CD8-positive, alpha-beta memory T cell (primary cell): ENCODE measurements around the gene SMIM20. TPM values are rescaled to one million over a fixed set of nuclear protein-coding genes. Genes with fewer than 3 reads are reported as not detected.
"Not testable (repeated sequence)": the region's sequence is repeated elsewhere in the genome, so short reads cannot be mapped to it uniquely, and the experiment has no call there.

Experiments
- CTCF ChIA-PET: fragments of 350-600 bp; sonication (Branson Sonifier 250); formaldehyde crosslinking; loops from one replicate; lab custom pipeline; 2021; ENCODE audit warnings: antibody characterized with exemption; lab: Charles Lee
- POLR2A ChIA-PET: fragments of 350-600 bp; sonication (Branson Sonifier 250); formaldehyde crosslinking; loops from one replicate; lab custom pipeline; 2021; ENCODE audit warnings: antibody characterized with exemption; lab: Charles Lee
- DNase-seq, 5 donors: peaks; one replicate each; pipeline versions ENCODE4 v3.0.0 to v3.0.0-alpha.2; 2020 to 2022; ENCODE audit warnings: mixed read lengths in 1 of 5
- H3K27ac ChIP-seq: one replicate; pipeline ENCODE4 v1.7.0; 2013; ENCODE audit warnings: low read depth, mild to moderate bottlenecking, low read length, moderate library complexity
- H3K27me3 ChIP-seq: 2 replicates; pipeline ENCODE4 v1.7.0; 2013; ENCODE audit warnings: low read length, mild to moderate bottlenecking; ENCODE audit not compliant: insufficient read depth, poor library complexity, severe bottlenecking
- H3K36me3 ChIP-seq: 2 replicates; pipeline ENCODE4 v1.7.0; 2013; ENCODE audit warnings: mild to moderate bottlenecking, low read length, moderate library complexity; ENCODE audit not compliant: insufficient read depth
- H3K4me1 ChIP-seq: 2 replicates; pipeline ENCODE4 v1.7.0; 2013; ENCODE audit warnings: mild to moderate bottlenecking, low read length, moderate library complexity; ENCODE audit not compliant: insufficient read depth
- H3K4me3 ChIP-seq: 2 replicates; pipeline ENCODE4 v1.7.0; 2013; ENCODE audit warnings: mild to moderate bottlenecking, low read length
- H3K9me3 ChIP-seq: 2 replicates; pipeline ENCODE4 v1.7.0; 2013; ENCODE audit warnings: mild to moderate bottlenecking, low read length
- H3K27ac Mint-ChIP-seq, 8 donors: one replicate each; pipeline ENCODE4 v1.8.0; 2020 to 2021; ENCODE audit warnings: mixed read lengths in 8 of 8, mild to moderate bottlenecking in 6 of 8, inconsistent platforms in 3 of 8, moderate library complexity in 3 of 8
- H3K27me3 Mint-ChIP-seq, 2 donors: one replicate each; pipeline ENCODE4 v1.8.0; 2020 to 2021; ENCODE audit warnings: mixed read lengths in 2 of 2, mild to moderate bottlenecking in 1 of 2, moderate library complexity in 1 of 2
- H3K36me3 Mint-ChIP-seq, 3 donors: one replicate each; pipeline ENCODE4 v1.8.0; 2020 to 2021; ENCODE audit warnings: mixed read lengths in 3 of 3, inconsistent platforms in 1 of 3, mild to moderate bottlenecking in 1 of 3
- H3K4me1 Mint-ChIP-seq, 3 donors: one replicate each; pipeline ENCODE4 v1.8.0; 2020 to 2021; ENCODE audit warnings: mixed read lengths in 3 of 3, inconsistent platforms in 1 of 3, mild to moderate bottlenecking in 1 of 3
- H3K4me3 Mint-ChIP-seq, 7 donors: one replicate each; pipeline ENCODE4 v1.8.0; 2020 to 2021; ENCODE audit warnings: mixed read lengths in 7 of 7, mild to moderate bottlenecking in 6 of 7, moderate library complexity in 4 of 7, inconsistent platforms in 2 of 7
- H3K9me3 Mint-ChIP-seq, 5 donors: one replicate each; pipeline ENCODE4 v1.8.0; 2020 to 2022; ENCODE audit warnings: mixed read lengths in 5 of 5, mild to moderate bottlenecking in 3 of 5, moderate library complexity in 2 of 5, inconsistent platforms in 1 of 5
- polyA plus RNA-seq: library from polyadenylated mRNA; unstranded; fragments of 300-500 nt; fragmentation: Illumina TruSeq; gene quantifications from one replicate; pipeline ENCODE4 v1.2.3, GENCODE V29; 2021
- total RNA-seq, 2 experiments: library from RNA; stranded (reverse); gene quantifications; one replicate each; pipeline ENCODE4 v1.2.3, GENCODE V29; 2021

Gene SMIM20
- total RNA-seq (10 to 100 TPM; 25.1 to 28.5 TPM), polyA plus RNA-seq (47.3 TPM)

DNA sequence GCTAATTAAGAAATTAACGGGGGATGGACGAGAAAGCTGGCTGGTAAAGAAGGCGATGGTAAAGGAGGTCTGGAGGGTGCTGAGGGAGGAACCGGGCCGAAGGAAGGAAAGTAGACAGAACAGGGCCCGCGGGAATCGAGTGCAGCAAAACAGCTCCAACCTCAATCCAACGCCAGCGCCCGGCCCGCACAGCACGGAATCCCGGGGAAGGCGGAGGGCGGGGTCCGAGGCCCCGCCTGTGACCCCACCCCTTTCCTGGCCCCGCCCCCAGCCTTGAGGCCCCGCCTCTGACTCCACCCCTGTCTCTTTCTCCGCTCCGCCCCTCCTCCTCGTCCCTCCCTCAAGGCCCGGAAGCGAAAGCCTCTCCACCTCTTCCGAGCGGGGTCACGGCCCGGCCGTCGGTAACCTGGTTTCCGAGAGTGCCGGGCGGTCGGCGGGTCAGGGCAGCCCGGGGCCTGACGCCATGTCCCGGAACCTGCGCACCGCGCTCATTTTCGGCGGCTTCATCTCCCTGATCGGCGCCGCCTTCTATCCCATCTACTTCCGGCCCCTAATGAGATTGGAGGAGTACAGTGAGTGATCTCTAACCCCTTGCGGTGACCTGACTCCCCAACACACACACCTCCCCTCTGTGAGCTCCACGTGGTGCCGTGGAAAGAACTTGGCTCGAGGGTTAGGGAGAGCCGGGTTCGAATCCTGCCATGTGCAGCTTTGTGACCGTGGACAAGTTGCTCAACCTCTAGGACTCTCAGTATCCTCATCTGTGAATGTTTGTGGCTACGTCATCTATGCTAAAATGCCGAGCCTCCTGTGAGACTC lies at the start of gene SMIM20:
TSS of gene SMIM20 (plus strand) at position 370 of the 819 bp plus-strand sequence. CDS start at position 464, 94 bp downstream.
- Mint-ChIP-seq H3K36me3 (peaks cover 0 to 11% (median 0%) of the 10 kb centered on the region in 3 donors), H3K9me3 (no peaks in the 10 kb centered on the region), H3K4me1 (peaks cover 18 to 30% (median 21%) of the 10 kb centered on the region in 3 donors), H3K4me3 (peak within 1 kb of the TSS; percentile 93 to 99 (median 97)), H3K27me3 (no peaks in the 10 kb centered on the region), H3K27ac (peak within 1 kb of the TSS; percentile 93 to 99 (median 97))
- ChIA-PET POLR2A (interaction anchor here (0.5 to 2.3 kb wide), 11 partner anchors 9 to 948 kb away, joined by 3 to 22 read pairs (median 4); partner anchors contain the start of genes STIM2 and TBC1D19), CTCF (interaction anchor here (0.7 to 3.4 kb wide), 4 partner anchors 52 to 59 kb away, joined by 3 to 11 read pairs (median 4); no protein-coding TSS in a partner anchor)
- H3K36me3 ChIP-seq = no peaks in the 10 kb centered on the region
- peaks cover 19% of the 10 kb centered on the region for H3K4me1 ChIP-seq
- H3K9me3 ChIP-seq = no peaks in the 10 kb centered on the region
- H3K27ac ChIP-seq = peak within 1 kb of the TSS; percentile 92
- peak within 1 kb of the TSS; percentile 84 for H3K4me3 ChIP-seq
- DNase-seq = peak; percentile 84 to 93 (median 89)
- no peaks in the 10 kb centered on the region for H3K27me3 ChIP-seq

DNA sequence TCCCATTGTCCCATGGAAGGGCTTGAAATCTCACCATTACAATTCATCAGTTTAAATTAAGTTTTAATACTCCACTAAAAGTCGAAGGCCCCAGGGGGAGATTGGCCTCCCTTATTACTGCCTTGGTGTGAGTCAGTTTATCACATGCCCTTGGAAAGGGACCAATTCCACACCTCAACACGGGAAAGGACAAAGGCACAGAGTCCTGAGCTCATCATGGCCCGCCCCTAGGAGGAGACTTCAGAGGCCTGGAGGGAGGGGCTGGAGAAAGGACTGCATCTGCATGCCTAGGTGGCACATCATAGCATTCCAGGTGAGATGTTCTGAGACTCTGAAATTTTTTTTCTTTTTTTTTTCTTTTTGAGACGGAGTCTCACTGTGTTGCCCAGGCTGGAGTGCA lies 48.4 kb upstream of the SMIM20 start:
- Histone ChIP-seq H3K27ac (no peak overlapping the region), H3K27me3 (no peaks in the 10 kb centered on the region), H3K36me3 (no peaks in the 10 kb centered on the region), H3K9me3 (no peaks in the 10 kb centered on the region), H3K4me1 (peaks cover 13% of the 10 kb centered on the region), H3K4me3 (no peak overlapping the region)
- ChIA-PET CTCF (no interaction called here), POLR2A (no interaction called here)
- no peaks in the 10 kb centered on the region for H3K9me3 Mint-ChIP-seq
- peak overlapping the region in 5 of 8 donors; percentile 12 to 73 (median 17) for H3K27ac Mint-ChIP-seq
- H3K27me3 Mint-ChIP-seq = no peaks in the 10 kb centered on the region
- H3K4me1 Mint-ChIP-seq = peaks cover 15 to 19% (median 16%) of the 10 kb centered on the region in 3 donors
- peaks cover 0 to 6% (median 0%) of the 10 kb centered on the region in 3 donors for H3K36me3 Mint-ChIP-seq
- peak overlapping the region in 5 of 7 donors; percentile 27 to 86 (median 47) for H3K4me3 Mint-ChIP-seq
- DNase-seq = no peak

GRCh38 chr4:25866401-25866800 lies 47.6 kb upstream of the SMIM20 start:
- POLR2A ChIA-PET, H3K4me1 ChIP-seq, H3K36me3 ChIP-seq, H3K9me3 ChIP-seq, DNase-seq, CTCF ChIA-PET, H3K9me3 Mint-ChIP-seq, H3K27me3 ChIP-seq, H3K27ac ChIP-seq, H3K27me3 Mint-ChIP-seq, H3K4me3 ChIP-seq, H3K36me3 Mint-ChIP-seq: not testable (repeated sequence)
- peak overlapping the region in 1 of 7 donors; percentile 78 for H3K4me3 Mint-ChIP-seq
- H3K27ac Mint-ChIP-seq = peak overlapping the region in 3 of 8 donors; percentile 45 to 72 (median 47)
- peaks cover 7 to 11% (median 8%) of the 10 kb centered on the region in 3 donors for H3K4me1 Mint-ChIP-seq

GRCh38 chr4:25867781-25868294 lies 46.2 kb upstream of the SMIM20 start:
- H3K4me3 Mint-ChIP-seq = peak overlapping the region in 2 of 7 donors; percentile 1 to 78
- peaks cover 0 to 5% (median 0%) of the 10 kb centered on the region in 3 donors for H3K4me1 Mint-ChIP-seq
- H3K36me3 Mint-ChIP-seq = peaks cover 0 to 2% (median 0%) of the 10 kb centered on the region in 3 donors
- Histone ChIP-seq H3K9me3 (no peaks in the 10 kb centered on the region), H3K27me3 (no peaks in the 10 kb centered on the region), H3K4me3 (no peak overlapping the region), H3K36me3 (no peaks in the 10 kb centered on the region), H3K27ac (no peak overlapping the region), H3K4me1 (no peaks in the 10 kb centered on the region)
- ChIA-PET POLR2A (no interaction called here), CTCF (interaction anchor here (1.3 kb wide), 1 partner anchor 9 kb away, joined by 3 read pairs; no protein-coding TSS in a partner anchor)
- no peak overlapping the region for H3K27ac Mint-ChIP-seq
- no peaks in the 10 kb centered on the region for H3K9me3 Mint-ChIP-seq
- DNase-seq = no peak
- peaks cover 0 to 2% of the 10 kb centered on the region in 2 donors for H3K27me3 Mint-ChIP-seq

- Histone ChIP-seq H3K9me3 (no peaks in the 10 kb centered on the region), H3K36me3 (no peaks in the 10 kb centered on the region), H3K27ac (no peak overlapping the region), H3K4me3 (no peak overlapping the region), H3K27me3 (no peaks in the 10 kb centered on the region), H3K4me1 (no peaks in the 10 kb centered on the region)
- H3K27ac Mint-ChIP-seq = no peak overlapping the region
- H3K36me3 Mint-ChIP-seq = no peaks in the 10 kb centered on the region
- no peaks in the 10 kb centered on the region for H3K9me3 Mint-ChIP-seq
- DNase-seq = no peak
- peaks cover 0 to 2% of the 10 kb centered on the region in 2 donors for H3K27me3 Mint-ChIP-seq
- no peak overlapping the region for H3K4me3 Mint-ChIP-seq
- CTCF ChIA-PET = interaction anchor here (1.1 kb wide), 1 partner anchor 10 kb away, joined by 5 read pairs; no protein-coding TSS in a partner anchor
- POLR2A ChIA-PET = no interaction called here
- H3K4me1 Mint-ChIP-seq = peaks cover 0 to under 1% (median 0%) of the 10 kb centered on the region in 3 donors
Observed at GRCh38 chr4:25870081-25870480, 43.9 kb upstream of the SMIM20 start.

DNA sequence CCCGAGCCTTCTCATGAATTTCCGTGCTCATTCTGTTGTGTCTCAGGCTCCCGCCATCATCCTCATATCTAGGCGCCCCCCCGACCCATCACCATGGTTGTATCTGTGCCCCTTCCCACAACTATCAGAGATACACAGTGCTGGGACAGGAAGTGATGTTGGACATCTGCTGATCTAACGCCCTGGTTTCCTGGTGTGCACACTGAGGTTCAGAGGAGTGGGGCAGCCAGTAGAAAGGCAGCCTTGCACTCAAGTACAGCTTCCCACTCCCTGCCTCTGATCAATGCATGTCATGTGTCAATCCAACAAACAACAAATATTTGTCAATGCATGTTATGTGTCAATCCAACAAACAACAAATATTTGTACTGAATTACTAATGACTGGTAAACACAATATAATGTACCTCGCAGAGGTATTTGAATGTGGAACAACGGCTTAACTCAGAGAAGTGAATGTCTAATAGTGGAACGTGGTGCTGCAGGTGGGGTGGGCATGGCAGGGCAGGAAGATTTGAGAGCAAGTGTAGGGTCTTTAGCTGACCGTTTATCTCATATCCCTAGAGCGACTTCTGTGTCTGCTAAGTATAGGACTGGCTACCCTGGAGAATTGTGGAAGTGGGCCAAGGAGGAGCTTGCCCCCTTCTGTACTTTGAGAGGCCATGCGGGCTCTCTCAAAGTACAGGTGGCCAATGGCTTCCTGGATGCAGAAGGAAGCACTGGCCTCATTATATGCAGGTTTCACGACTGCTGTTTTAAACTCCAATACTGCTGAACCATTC lies 41.0 kb upstream of the SMIM20 start:
- no peaks in the 10 kb centered on the region for H3K9me3 ChIP-seq
- H3K27ac Mint-ChIP-seq = no peak overlapping the region
- H3K36me3 Mint-ChIP-seq = no peaks in the 10 kb centered on the region
- H3K4me3 ChIP-seq = no peak overlapping the region
- no peak overlapping the region for H3K4me3 Mint-ChIP-seq
- CTCF ChIA-PET = interaction anchor here (0.9 kb wide), 1 partner anchor 13 kb away, joined by 3 read pairs; no protein-coding TSS in a partner anchor
- H3K9me3 Mint-ChIP-seq = no peaks in the 10 kb centered on the region
- H3K27me3 Mint-ChIP-seq = peaks cover 0 to 2% of the 10 kb centered on the region in 2 donors
- H3K36me3 ChIP-seq = no peaks in the 10 kb centered on the region
- no peak for DNase-seq
- H3K4me1 ChIP-seq = no peaks in the 10 kb centered on the region
- H3K27me3 ChIP-seq = no peaks in the 10 kb centered on the region
- H3K27ac ChIP-seq = no peak overlapping the region
- no peaks in the 10 kb centered on the region for H3K4me1 Mint-ChIP-seq
- POLR2A ChIA-PET = no interaction called here

DNA sequence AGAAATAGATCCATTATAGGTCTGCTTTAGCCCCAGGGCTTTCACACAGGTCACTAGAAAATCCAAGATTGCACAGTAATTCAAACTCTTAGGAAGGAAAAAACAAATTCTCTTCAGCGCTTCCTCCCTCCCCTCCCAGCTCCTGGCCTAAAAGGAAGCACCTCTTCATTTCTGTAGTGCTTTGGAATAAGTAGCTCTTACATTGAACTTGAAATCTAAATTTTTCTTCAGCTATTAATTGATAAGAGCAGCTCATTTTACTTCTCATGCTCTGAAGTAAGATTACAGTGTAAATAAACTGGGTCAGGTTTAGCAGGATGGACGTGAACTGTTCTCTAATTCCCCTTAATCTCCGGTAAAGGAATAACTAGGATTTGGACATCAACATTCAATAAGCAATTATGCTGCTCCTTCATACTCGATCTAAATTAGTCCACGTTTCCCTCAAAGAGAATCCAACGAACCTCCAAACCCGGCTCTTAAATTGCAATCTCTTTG lies 40.3 kb upstream of the SMIM20 start:
- ChIA-PET CTCF (interaction anchor here (0.9 kb wide), 1 partner anchor 14 kb away, joined by 3 read pairs; no protein-coding TSS in a partner anchor), POLR2A (no interaction called here)
- no peak overlapping the region for H3K4me3 ChIP-seq
- no peaks in the 10 kb centered on the region for H3K4me1 ChIP-seq
- no peak overlapping the region for H3K27ac ChIP-seq
- H3K27ac Mint-ChIP-seq = no peak overlapping the region
- H3K27me3 ChIP-seq = no peaks in the 10 kb centered on the region
- H3K9me3 Mint-ChIP-seq = no peaks in the 10 kb centered on the region
- peaks cover 0 to 2% of the 10 kb centered on the region in 2 donors for H3K27me3 Mint-ChIP-seq
- no peak overlapping the region for H3K4me3 Mint-ChIP-seq
- no peaks in the 10 kb centered on the region for H3K9me3 ChIP-seq
- no peaks in the 10 kb centered on the region for H3K36me3 ChIP-seq
- H3K36me3 Mint-ChIP-seq = no peaks in the 10 kb centered on the region
- no peak for DNase-seq
- H3K4me1 Mint-ChIP-seq = no peaks in the 10 kb centered on the region
